TTC549 (cell line): ENCODE measurements around the gene GGT1.
"Not testable (repeated sequence)": the region's sequence is repeated elsewhere in the genome, so short reads cannot be mapped to it uniquely, and the experiment has no call there.

Source experiments
- FAIRE-seq: peaks from 2 replicates; lab custom pipeline; 2012; peaks lifted over from hg19 to GRCh38; lab: Jason Lieb, UNC

GGT1 gene

DNA sequence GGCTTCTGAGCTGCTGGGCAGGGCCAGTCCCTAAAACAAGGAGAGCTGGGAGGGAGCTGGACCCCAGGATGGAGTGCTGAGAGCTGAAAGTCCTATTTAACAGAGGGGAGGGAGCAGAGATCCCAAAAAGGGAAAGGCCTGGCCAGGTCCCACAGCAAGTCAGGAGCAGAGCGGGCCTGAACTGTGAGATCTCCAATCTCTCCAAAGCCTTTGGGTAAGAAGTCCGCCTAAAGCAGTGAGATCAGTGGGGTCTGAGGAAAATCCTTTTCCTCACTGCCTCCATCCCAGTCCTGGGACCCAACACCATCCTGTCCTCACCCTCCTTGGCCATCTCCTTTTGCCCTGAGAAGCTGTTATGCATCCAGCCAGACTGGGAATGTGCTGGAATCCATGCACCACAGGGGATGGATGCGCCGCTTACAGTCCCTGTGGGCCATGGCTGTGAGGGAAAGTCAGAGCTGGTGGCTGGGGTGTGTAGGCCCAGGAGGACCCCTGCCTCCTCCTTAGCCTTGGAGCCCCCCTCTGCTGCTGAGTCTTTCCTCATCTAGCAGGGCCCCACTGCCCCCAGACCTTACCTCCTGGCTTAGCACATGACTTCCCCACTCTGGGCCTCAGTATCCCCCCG lies 18.7 kb upstream of the GGT1 start:
- no peak for FAIRE-seq

DNA sequence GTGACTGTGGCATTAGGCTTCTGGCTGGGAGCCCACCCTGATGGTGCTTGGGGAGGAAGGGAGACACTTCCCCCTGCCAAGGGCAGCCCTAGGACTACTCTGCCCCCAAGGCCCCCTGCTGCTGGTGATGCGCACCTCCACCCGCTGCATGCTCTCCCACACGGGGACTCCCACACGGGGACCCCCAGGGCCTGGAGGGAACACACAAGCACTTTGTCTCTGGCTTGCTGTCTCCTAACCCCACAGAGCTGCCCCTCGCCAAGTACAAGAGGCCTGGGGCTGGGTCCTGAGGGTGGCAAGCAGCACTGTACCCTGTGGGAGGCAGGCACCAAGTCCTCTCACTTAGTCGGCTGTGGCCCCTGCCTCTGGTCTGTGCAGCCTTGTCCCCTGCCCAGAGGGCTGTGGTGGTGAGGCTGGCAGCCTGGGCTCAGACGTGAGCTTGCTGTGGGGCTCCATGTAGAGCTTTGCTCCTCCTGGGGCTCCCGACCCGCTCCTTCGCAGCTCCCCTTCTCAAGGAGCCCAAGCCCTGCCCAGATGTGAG lies 18.1 kb upstream of the GGT1 start:
- no peak for FAIRE-seq

DNA sequence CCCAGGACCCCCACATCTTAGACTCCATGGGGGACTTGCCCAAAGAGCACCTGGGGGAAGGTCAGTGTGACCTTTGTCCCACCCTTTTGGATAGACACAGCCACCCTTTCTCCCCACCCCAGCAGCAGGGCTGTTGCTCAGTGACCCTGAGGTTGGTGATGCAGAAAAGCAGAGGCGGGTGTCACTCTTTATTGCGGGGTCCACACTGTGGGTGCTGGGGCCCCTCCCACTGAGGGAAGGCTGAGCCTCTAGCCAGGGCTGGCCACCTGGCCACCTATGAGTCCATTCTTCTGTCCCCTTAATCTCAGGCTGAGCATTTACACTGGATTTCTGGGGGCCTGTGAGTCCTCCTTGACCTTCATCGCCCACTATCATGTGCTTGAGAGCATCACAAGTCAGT lies 17.5 kb upstream of the GGT1 start:
- FAIRE-seq: no peak

DNA sequence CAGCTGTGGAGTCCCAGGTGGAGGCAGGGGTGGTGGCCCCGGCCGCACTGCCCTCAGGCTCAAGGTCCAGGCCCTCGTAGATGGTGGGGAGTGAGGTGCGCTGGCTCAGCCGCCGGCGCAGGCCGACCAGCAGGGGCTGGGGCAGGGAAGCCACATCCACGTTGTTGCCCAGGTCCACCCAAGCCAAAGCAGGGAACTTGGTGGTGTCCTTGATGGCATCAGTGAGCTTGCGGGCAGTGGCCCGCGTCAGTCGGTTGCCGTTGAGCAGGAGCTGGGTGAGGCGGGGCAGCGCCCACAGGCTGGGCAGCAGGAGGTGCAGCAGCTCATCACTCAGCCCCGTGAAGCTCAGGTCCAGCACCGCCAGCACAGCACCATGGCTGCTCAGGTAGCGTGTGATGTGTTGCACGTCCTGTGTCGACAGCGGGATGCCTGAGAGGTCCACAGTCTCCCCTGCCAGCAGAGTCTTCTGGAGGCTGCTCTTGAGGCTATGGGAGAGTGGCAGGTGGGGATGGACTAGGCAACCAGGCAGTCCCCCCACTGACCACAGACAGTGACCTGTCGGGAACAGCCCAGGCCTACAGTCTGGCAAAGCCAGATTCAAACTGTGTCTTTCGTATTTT lies 17.0 kb upstream of the GGT1 start:
- no peak for FAIRE-seq

DNA sequence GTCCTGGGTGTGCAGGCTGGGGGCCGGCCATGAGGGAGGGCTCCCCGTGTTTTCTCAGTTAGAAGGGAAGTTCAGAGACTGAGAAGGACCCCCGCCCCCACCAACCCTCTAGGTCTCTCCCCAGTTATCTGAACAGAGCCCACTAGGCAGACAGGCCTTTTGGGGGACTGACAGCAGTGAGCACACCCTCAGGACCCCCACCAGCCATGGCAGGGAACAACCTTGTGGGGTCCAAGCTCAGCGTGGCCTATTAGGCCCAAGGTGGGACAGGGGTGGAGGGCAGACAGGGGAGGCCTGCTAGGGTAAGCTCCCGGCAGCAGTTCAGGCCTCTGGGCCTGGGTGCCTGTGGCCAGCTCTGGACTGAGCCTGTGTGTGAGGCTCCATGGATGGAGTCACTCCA lies 15.7 kb upstream of the GGT1 start:
- FAIRE-seq: no peak

DNA sequence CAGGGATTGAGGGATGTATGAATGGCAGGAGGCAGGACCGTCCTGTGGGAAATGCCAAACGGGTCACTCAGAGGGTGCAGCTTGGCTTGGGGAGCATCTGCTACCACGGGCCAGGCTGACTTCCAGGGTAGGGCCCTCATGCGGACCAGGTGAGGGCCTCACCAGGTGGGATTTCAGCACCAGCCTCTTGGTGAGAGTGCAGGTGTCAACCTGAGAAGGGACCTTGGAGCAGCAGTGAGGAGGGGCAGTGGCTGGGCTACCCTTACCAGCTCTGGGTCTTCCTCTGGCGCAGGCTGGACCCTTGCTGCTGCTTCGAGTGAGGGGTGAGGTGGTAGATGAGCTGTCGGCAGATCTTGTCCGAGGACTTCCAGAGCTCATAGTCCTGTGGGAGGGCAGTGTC lies 15.0 kb upstream of the GGT1 start:
- FAIRE-seq: no peak

- no peak for FAIRE-seq
Measured at GRCh38 chr22:24588381-24588756, 14.6 kb upstream of the GGT1 start.

DNA sequence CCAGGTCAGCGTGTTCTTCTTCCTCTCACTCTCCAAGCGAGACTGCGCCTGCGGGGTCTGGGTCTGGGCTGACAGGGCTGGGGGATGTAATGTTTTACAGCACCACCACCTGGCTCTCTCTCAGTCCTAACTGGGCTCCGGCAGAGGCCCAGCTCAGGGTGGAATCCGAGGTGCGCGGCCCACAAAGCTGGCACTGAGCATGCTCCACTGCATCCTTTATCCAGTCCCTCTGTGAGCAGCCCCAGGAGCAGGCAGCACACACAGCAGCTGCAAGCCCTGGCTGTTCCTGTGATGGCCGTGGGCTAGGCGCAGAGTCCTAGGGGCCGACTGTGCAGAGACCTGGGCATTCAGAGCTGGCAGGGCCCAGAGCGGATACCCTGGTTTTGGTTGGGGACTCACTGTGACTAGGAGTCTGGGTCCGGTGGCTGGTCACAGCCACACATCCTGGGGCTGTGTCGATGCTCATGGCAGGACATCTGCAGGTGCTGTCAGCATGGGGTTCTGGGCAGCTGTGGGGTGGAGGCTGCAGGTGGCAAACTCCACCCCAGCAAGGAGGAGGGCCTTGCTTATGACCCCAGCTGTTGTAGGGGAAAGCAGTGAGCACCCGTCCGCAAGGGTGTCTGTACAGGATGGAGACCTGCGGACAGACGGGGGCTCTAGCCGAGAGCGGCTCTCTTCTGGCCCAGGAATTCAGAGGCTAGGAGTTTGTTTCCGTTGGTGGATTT lies 14.1 kb upstream of the GGT1 start:
- no peak for FAIRE-seq

GRCh38 chr22:24589518-24590030 lies 13.4 kb upstream of the GGT1 start:
- FAIRE-seq: no peak

- no peak for FAIRE-seq
Measured at GRCh38 chr22:24590596-24591173, 12.3 kb upstream of the GGT1 start.

DNA sequence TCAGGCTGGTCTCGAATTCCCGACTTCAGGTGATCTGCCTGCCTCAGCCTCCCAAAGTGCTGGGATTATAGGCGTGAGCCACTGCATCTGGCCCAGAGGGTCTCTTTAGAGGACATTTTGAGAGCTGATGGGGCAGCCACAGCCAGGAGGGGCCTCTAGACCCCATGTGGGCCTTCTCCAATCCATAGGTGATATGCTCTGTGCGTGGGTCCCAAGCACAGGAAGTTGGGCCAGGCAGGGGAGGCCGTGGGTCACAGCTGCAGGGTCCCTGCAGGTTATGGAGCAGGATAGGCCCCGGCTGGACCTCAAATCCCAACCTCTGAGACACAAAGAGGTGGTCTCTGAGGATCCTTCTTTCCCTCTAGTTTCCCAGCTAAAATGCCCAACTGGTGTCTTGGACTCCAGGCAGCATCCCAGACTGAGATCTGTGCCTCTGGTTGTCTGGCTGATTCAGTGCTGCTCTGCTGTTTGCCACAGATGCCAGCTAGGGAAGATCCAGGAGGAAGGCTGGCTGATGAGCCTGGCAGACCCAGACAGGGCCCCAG lies 11.6 kb upstream of the GGT1 start:
- no peak for FAIRE-seq

DNA sequence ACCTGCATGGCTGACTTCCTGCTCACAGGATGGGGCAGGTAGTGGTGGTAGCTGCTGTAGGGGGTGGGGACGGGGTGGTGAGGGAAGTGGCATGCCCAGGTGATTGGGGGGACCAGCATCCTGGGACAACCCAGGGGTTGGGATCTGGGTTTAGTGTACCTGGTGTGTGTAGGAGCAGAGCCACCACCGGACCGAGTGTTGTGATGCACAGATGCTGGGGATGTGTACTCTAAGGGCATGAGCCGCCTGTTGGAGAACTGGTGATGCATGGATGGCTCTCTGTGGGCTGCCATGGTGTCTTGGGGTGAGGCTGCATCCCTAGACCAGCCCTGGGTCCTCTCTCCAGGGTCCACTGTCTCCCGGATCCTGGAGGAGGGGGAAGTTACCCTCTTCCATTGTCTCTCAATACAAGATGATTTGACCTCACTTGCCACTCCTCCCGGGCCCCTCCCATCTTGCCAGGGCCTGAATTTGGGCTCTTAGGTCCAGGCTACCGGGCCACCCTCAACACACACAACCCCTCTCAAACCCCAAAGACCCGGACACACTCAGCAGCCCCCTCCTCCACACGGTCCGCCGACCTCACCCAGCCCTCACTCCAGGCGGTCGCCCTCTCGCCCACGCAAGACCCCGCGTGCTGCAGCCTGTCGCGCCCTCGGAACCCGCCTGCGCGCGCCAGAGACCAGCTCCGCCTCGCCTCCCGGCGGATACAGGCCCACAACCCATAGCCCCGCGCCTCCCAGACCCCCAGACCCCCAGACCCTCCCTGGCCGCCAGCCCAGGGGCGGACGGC lies 10.7 kb upstream of the GGT1 start:
- FAIRE-seq: no peak

GRCh38 chr22:24592851-24593558 lies 10.0 kb upstream of the GGT1 start, which contains the start of gene LRRC75B:
TSS of gene LRRC75B (minus strand) at chr22:24593073. CDS start at chr22:24593039, 34 bp downstream.
- no peak for FAIRE-seq

DNA sequence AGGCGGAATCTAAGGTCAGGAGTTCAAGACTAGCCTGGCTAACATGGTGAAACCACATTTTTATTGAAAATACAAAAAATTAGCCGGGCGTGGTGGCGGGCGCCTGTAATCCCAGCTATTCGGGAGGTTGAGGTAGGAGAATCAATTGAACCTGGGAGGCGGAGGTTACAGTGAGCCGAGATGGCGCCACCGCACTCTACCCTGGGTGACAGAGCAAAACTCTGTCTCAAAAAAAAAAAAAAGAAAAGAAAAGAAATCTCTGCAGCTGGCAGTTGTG lies 9.5 kb upstream of the GGT1 start:
- FAIRE-seq: not testable (repeated sequence)

- FAIRE-seq: no peak
Measured at GRCh38 chr22:24593836-24594568, 9.0 kb upstream of the GGT1 start.

DNA sequence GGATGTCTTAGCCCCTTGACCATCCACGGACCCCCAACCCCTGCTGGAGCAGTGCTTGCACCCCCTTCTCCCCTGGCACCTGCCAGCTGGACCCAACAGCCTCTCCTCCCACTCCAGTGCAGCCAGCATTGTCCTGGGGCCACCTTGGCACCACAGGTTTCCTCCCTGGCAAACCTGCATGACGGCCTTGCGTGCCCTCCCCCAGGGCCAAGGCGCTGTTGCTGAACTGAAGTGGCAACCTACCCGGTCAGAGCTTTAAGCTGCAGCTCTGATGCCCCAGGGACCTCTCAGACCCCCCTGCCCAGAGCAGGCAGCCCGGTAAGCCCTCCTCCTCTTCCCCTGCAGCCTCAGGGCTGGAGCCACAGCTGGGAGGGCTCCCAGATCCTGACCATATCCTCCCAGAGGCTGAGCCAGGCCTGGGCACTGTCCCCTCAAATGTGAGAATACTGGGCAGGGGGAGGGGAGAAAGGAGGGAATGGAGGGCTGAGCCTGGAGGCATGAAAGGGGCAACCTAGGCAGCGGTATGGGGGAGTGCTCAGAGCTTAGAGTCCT lies 8.3 kb upstream of the GGT1 start:
- no peak for FAIRE-seq

DNA sequence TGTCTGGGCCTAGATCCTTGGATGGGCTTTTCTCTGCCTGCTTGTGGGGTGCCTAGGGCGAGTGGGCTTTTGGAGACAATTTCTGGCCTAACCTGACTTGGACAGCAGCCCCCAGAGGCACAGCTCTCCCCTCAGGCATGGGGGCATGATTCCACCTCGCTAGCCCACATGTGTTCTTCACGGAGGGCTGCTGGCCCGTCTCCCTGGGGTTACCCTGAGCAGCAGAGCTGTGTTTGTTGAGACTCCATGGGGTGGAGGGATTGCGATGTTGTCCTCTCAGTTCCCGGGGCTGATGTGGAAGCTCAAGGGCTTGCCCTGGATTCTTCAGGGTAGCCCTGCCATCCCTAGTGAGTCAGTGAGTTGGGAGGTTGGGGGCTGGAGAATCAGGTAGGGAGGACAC lies 7.8 kb upstream of the GGT1 start:
- no peak for FAIRE-seq

DNA sequence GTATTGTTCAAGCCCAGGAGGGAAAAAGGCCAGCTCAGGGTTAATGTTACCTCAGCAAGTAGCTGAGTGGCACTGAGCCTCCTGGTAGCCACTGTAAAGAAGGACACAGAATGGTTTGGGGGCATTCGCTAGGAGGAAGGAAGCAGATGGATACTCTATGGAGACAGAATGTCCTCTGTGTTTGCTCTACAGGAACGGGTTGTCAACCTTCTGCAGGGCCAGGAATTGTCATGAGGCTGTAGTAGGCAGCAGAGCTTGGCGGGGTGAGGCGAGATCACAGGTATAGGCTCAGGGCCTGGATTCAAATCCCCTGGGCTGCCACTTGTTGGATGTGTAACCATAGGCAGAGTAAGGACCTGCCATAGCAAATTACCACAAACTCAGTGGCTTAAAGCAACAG lies 7.1 kb upstream of the GGT1 start:
- no peak for FAIRE-seq

DNA sequence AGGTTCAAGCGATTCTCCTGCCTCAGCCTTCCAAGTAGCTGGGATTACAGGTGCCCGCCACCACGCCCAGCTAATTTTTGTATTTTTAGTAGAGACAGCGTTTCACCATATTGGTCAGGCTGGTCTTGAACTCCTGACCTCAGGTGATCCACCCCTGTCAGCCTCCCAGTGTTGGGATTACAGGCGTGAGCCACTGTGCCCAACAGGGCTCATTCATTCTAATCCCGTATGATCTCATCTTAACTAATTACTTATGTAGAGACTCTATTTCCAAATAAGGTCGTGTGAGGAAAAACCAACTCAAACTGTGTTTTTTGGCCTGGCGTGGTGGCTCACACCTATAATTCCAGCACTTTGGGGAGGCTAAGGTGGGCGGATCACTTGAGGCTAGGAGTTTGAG lies 5.9 kb upstream of the GGT1 start:
- FAIRE-seq: not testable (repeated sequence)

DNA sequence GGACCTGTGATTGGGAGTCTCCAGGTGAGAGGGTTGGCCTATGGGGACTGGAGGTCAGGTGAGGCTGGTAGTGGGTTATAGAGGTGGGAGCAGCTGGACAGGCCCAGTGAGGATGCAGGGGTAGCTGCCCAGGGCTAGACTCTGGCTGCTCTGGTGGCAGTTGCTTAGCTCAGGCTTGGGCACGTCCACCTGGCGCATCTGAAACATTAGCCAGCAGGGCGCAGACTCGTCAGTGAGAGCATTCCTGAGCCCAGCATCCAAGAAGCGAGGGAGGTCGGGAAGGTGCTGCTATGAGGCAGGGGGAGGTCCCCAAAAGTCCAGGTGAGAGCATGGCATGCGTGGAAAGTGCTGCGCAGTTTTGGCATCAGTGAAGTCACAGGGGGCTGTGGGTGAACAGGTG lies 3.5 kb upstream of the GGT1 start:
- FAIRE-seq: no peak
